K562 treated with DMSO at 1 percent for 24 hours (cell line): Measurements from ENCODE around the gene FXYD7. TPM values are rescaled to one million over a fixed set of nuclear protein-coding genes. Genes with fewer than 3 reads are reported as not detected.

Experiments
- total RNA-seq: library from RNA; unstranded; fragments of 300-600 nt; gene quantifications from 2 replicates; pipeline ENCODE4 v1.2.3, GENCODE V29; 2022; ENCODE audit warnings: low read depth; ENCODE audit not compliant: insufficient read depth

FXYD7 gene, protein sequence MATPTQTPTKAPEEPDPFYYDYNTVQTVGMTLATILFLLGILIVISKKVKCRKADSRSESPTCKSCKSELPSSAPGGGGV
- total RNA-seq: 0.39 TPM in 1 of 2 replicates, not detected in the other

DNA sequence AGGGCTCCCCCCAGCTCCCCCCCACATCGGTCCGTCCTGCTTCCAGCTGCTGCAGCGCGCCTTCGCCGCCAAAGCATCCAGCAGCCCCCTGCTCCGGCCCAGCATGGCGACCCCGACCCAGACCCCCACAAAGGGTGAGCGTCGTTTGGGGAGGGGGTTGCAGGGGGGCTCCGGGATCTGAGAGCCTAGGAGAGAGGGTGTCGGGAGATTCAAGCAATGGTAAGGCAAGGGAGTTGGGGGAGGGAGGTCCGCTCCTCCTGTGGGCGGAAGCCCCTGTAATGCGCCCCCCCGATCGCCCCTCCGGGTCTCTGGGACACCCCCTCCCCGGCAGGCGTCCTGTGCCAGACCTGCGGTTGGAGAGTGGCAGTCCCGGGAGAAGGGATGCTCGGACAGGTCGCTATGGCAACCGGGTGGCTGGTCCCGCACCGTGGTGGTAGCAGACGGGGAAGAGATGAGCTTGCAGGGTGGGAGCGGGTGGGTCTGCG, at the start of gene FXYD7:
FXYD7 (plus strand) TSS at position 25 of the 485 bp plus-strand sequence; CDS start at position 104, 79 bp downstream.

DNA sequence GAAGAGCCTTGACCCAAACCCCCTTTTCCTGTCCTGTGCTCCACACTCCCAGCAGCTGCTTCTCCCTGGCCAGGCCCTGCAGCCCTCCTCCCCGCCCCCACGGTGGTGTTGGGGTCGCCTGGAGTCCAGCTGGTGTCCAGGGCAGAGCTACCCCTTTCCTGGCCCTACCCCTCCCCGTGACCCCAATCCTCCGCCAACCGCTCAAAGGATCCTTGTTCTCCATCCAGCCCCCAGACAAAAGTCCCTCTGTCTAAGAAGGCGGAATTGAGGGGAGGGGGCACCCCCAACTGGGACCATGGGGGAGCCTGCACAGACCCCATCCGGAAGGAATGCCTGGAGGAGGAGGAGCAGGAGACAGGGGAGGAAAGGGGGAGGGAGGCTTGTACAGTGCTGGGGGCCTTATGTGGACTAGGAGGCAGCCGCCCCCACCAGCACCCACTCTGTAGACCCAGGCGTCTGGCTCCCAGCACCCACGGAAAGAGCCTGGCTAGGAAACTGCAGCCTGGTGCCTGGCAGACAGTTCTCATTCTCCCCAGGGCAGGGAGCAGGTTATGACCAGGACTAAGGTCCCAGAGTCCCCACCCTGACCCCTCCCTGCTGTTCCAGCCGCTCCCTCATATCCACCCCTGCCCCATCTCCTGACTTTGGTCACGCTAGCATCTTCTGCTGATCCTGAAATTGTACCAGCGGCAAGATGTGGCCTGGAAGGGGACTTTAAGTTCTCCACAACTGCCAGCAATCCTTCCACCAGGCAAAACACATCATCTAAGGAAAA, 27.7 kb upstream of the FXYD7 start, which contains the start of gene FXYD3:
FXYD3 (plus strand) TSS at position 647 of the 775 bp plus-strand sequence. CDS start 3,554 bp downstream, outside the sequence.

DNA sequence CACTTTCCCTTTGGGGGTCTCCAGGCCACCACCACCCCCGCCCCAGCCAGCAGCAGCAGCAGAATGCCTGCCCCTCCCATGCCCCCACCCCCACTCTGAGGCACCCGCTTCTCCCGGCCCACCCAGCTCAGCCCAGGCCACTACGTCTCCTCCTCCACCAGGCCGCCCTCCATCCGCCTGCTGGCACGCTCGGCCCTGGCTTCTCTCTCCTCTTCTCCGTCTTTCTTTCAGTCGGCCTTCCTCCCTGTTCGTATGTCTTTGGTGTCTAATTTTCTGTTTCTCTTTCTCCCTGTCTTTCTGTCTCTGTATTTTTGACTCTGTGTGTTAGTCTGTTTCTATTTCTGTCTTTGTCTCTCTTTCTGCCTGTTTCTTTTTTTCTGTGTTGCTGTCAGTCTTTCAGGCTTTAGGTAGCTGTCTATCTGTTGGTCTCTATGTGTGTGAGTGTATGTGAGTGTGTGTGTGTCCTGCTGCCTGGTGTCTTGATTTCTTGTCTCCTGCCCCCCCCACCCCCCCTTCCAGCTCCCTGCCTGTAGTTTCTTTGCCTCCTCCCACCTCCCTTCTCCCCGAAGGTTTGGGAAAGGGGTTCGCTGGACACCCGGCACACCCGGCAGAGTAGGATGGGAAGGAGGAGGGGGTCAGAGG, 8.3 kb upstream of the FXYD7 start, which contains the start of gene LGI4:
LGI4 (minus strand) TSS at position 459 of the 642 bp plus-strand sequence; CDS start at position 80, 379 bp downstream.

DNA sequence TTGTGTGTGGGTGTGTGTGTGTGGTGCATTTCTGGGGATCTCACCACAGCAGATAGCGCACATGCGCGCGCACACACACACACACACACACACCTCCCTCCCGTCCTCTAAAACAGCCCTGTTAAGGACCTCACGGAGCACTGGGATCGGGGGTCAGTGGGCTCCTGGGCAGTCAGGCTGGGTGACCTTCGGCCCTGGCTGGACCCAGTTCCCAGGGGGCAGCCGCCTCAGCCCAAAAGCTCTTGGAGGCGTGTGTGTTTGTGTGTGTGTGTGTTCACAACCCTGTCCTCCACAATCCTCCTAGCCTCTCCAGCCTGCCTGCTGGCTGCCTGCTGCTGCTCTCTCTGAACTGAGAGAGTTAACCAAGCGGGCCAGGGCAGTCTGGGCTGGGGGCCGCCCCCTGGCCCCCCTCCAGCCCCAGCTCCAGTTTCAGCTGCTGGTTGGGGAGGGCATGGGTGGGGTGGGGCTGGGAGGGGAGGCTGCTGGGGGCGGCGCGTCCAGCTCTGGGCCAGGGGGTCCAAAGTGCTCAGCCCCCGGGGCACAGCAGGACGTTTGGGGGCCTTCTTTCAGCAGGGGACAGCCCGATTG, 4.7 kb upstream of the FXYD7 start, which contains the start of gene FXYD1:
FXYD1 (plus strand) TSS at position 520 of the 588 bp plus-strand sequence. CDS start 1,256 bp downstream, outside the sequence.

DNA sequence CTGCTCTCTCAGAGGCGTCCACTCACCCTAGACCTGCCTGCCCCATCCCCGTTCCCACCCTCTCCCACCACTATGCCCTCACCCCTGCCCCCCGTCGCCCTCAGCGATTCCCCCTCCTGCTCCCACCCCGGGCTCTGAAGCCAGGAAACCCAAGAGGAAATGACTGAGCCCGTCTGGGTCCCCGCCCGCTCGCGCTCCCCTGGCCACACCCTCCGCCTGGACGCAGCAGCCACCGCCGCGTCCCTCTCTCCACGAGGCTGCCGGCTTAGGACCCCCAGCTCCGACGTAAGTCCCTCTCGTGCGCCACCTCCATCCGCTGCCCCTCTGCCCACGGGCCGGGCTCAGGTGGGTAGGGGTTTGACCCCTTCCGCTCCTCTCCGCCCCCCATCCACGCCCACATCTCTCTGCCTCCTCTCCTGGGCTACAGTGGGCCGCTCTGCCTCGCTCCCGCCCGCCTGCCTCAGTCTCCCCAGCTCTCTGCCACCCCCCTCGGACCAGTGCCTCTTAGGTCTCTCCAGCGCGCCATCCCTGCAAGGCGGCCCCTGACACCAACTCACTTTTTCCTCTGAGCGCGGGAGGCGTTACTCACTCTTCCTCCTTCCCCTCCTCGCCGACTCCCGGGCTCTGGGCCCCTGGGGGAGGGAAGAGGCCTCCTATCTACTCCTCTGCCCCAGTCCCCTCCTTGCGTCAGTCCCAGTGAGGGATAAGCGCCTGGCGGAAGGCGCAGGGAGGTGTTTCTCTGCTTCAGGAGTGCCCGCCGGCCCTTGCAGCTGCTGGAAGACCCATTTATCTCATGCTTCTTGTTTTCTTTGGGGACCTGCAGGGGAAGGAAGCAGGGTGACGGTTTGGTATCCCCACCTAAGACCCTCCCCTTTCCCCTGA, 11.7 kb downstream of the FXYD7 start, which contains the start of gene FXYD5:
FXYD5 (plus strand) TSS at position 211 of the 882 bp plus-strand sequence. CDS start 816 bp downstream, outside the sequence.

Other genes with a start within 250 kb of the FXYD7 start
- gene ZNF30, start 216.4 kb upstream of the FXYD7 start, total RNA-seq: 3.4 and 4.3 TPM in 2 replicates
- 6.0 and 7.3 TPM in 2 replicates for gene ZNF792, start 179.0 kb upstream of the FXYD7 start, total RNA-seq
- 102 and 106 TPM in 2 replicates for gene GRAMD1A, start 142.9 kb upstream of the FXYD7 start, total RNA-seq
- 6.6 and 6.7 TPM in 2 replicates for gene SCN1B, start 112.8 kb upstream of the FXYD7 start, total RNA-seq
- 1.6 and 2.7 TPM in 2 replicates for gene HPN, start 101.5 kb upstream of the FXYD7 start, total RNA-seq
- gene FXYD3, start 27.4 kb upstream of the FXYD7 start, total RNA-seq: not detected in 2 replicates
- gene LGI4, start 8.2 kb upstream of the FXYD7 start, total RNA-seq: 0.39 and 0.86 TPM in 2 replicates
- gene FXYD1, start 4.4 kb upstream of the FXYD7 start, total RNA-seq: not detected in 2 replicates
- 292 and 341 TPM in 2 replicates for gene FXYD5, start 11.5 kb downstream of the FXYD7 start, total RNA-seq
- gene FAM187B, start 85.5 kb downstream of the FXYD7 start, total RNA-seq: 0.27 TPM in 1 of 2 replicates, not detected in the other
- 82.8 and 83.4 TPM in 2 replicates for gene LSR, start 105.7 kb downstream of the FXYD7 start, total RNA-seq
- 166 and 171 TPM in 2 replicates for gene USF2, start 125.7 kb downstream of the FXYD7 start, total RNA-seq
- 2.6 TPM in 1 of 2 replicates, not detected in the other for gene HAMP, start 139.3 kb downstream of the FXYD7 start, total RNA-seq
- 2.2 TPM in 2 replicates for gene MAG, start 148.9 kb downstream of the FXYD7 start, total RNA-seq
- gene CD22, start 185.9 kb downstream of the FXYD7 start, total RNA-seq: 1.5 and 1.6 TPM in 2 replicates
- not detected in 2 replicates for gene FFAR1, start 204.6 kb downstream of the FXYD7 start, total RNA-seq
- not detected in 2 replicates for gene FFAR3, start 215.2 kb downstream of the FXYD7 start, total RNA-seq
- not detected in 2 replicates for gene GPR42, start 227.8 kb downstream of the FXYD7 start, total RNA-seq